Motor neuron (in vitro differentiated cells): ENCODE data around the gene ACP5. TPM values are rescaled to one million over a fixed set of nuclear protein-coding genes. Genes with fewer than 3 reads are reported as not detected.

Experiments used
- ATAC-seq, 8 experiments: fragments of 200-7000 bp; cut with Tn5 transposase; replicated peaks in 6 of 8; 2 replicates each; pipeline ENCODE4 v1.8.0; 2021; ENCODE audit warnings: mild to moderate bottlenecking in 8 of 8, moderate library complexity in 8 of 8
- H3K27ac ChIP-seq, 2 donors: fragments of 250-450 bp; sonication (Bioruptor Pico); 2 replicates each; pipeline ENCODE4 v1.9.0; 2021; ENCODE audit warnings: antibody characterized with exemption in 2 of 2, mild to moderate bottlenecking in 2 of 2, moderate library complexity in 1 of 2
- H3K4me1 ChIP-seq, 2 donors: fragments of 250-450 bp; sonication (Bioruptor Pico); replicated peaks in 1 of 2; 2 replicates each; pipeline ENCODE4 v1.6.1; 2021; ENCODE audit warnings: antibody characterized with exemption in 2 of 2, mild to moderate bottlenecking in 2 of 2, moderate library complexity in 1 of 2
- H3K4me3 ChIP-seq, 5 donors: fragments of 250-450 bp; sonication (Bioruptor Pico); 2 replicates each; pipeline ENCODE4 v1.9.0; 2021; ENCODE audit warnings: antibody characterized with exemption in 5 of 5, mild to moderate bottlenecking in 5 of 5, moderate library complexity in 4 of 5
- WGBS, 10 experiments: fragments of 450-650 bp; shearing (Covaris generic); methylation state at CpG; one replicate each; pipeline ENCODE4 v1.0.0; 2022; 5-methylcytosine and 5-hydroxymethylcytosine counted together
- in situ Hi-C, 9 experiments: fragments of 400-800 bp; cut with MboI; loops; one replicate each; pipeline ENCODE4 v1.15.0; 2021; ENCODE audit warnings: low sequenced_read_pairs in 9 of 9, low pct_unique_long_range_greater_than_20kb in 2 of 9; ENCODE audit not compliant: unreplicated experiment in 9 of 9
- total RNA-seq, 8 experiments: library from RNA; unstranded; fragments of 300-600 nt; gene quantifications; 2 replicates each; pipeline versions ENCODE4 v1.2.3 to v1.2.4, GENCODE V29; 2022

The ACP5 gene
- total RNA-seq, 8 experiments from 2014 or later, result 0.29 to 10.1 (median 2.4) TPM

GRCh38 chr19:11552666-11553372 is 24.6 kb downstream of the ACP5 start:
- Histone ChIP-seq H3K4me3 (no peak overlapping the region), H3K27ac (no peak overlapping the region)
- in situ Hi-C loops, result no loop called here

GRCh38 chr19:11551603-11552235 is 25.7 kb downstream of the ACP5 start:
- in situ Hi-C loops, result no loop called here
- Histone ChIP-seq H3K4me3 (no peak overlapping the region), H3K27ac (no peak overlapping the region), H3K4me1 (no peaks in the 10 kb centered on the region)
- WGBS, 10 experiments, result 74 to 82% (median 82%) methylated on average over 3 to 7 of the region's 26 CpGs; no CpG with 5 or more reads in 7 of the 10 experiments
- peak; percentile 35 to 88 (median 55) for ATAC-seq

More at GRCh38 chr19:11552666-11553372, 24.6 kb downstream of the ACP5 start:
- WGBS, 10 experiments, result 30 to 100% (median 97%) methylated on average over 1 to 4 of the region's 20 CpGs; no CpG with 5 or more reads in 5 of the 10 experiments
- peak in 3 of 8 experiments; percentile 1 to 9 (median 5) for ATAC-seq
- H3K4me1 ChIP-seq, result peaks cover 1 to 3% of the 10 kb centered on the region in 2 donors

DNA sequence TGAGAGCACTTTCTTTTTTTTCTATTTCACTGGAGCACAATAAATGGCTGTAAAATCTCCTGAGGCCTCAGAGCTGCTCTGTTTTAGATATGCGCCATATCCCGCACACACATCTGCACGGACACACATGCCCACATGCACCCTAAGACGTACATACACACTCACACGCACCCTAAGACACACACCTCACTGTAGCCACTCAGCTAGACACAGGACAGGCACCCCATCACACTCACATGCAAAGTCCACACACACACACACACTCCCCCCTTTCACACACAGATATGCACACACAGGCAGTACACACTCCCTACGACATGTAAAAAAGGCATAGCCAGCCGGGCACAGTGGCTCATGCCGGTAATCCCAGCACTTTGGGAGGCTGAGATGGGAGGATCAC is 27.2 kb downstream of the ACP5 start:
- WGBS, 10 experiments, result no CpG with 5 or more reads among the region's 8 CpGs
- ATAC-seq, result no peak
- Histone ChIP-seq H3K27ac (no peak overlapping the region), H3K4me3 (no peak overlapping the region), H3K4me1 (no peaks in the 10 kb centered on the region)
- in situ Hi-C loops, result no loop called here

DNA sequence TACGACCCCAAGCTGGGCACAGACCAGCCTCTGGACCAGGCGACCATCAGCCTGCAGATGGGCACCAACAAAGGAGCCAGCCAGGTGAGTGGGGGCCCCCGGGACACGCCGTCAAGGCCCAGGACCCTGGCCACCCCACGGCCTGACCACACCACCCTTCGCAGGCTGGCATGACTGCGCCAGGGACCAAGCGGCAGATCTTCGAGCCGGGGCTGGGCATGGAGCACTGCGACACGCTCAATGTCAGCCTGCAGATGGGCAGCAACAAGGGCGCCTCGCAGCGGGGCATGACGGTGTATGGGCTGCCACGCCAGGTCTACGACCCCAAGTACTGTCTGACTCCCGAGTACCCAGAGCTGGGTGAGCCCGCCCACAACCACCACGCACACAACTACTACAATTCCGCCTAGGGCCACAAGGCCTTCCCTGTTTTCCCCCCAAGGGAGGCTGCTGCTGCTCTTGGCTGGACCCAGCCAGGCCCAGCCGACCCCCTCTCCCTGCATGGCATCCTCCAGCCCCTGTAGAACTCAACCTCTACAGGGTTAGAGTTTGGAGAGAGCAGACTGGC is 28.0 kb downstream of the ACP5 start:
- no peaks in the 10 kb centered on the region for H3K4me1 ChIP-seq
- H3K27ac ChIP-seq, result no peak overlapping the region
- no peak overlapping the region for H3K4me3 ChIP-seq
- in situ Hi-C loops, result no loop called here
- 40 to 100% methylated on average over 1 to 3 of the region's 24 CpGs; no CpG with 5 or more reads in 8 of the 10 experiments for WGBS, 10 experiments
- ATAC-seq, result no peak

DNA sequence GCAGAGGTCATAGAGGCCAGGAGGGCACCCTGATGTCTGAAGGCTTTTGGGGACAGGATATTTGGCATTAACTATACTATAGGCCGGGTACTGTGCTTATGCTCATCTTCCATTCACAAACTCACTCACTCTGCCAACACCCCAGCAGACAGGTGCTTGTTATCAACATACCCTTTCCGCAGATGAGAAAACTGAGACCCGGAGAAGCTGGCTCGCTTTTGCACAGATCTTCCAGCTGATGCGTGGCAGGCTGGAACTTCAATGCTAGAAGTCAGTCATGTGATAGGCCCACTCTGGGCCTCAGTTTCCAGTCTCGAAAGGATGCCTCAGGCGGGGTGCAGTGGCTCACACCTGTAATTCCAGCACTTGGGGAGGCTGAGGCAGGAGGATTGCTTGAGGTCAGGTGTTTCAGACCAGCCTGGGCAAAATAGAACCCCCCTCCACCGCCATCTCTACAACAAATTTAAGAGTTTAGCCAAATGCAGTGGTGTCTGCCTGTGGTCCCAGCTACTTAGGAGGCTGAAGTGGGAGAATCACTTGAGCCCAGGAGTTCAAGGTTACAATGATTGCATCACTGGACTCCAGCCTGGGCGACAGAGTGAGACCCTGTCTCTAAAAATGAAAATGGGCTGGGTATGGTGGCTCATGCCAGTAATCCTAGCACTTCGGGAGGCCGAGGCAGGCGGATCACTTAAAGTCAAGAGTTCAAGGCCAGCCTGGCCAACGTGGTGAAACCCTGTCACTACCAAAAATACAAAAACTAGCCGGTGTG is 29.3 kb downstream of the ACP5 start:
- Histone ChIP-seq H3K27ac (no peak overlapping the region), H3K4me3 (no peak overlapping the region), H3K4me1 (no peaks in the 10 kb centered on the region)
- no peak for ATAC-seq
- WGBS, 10 experiments, result 51 to 94% (median 83%) methylated on average over 1 to 9 of the region's 14 CpGs; no CpG with 5 or more reads in 1 of the 10 experiments
- in situ Hi-C loops, result no loop called here

DNA sequence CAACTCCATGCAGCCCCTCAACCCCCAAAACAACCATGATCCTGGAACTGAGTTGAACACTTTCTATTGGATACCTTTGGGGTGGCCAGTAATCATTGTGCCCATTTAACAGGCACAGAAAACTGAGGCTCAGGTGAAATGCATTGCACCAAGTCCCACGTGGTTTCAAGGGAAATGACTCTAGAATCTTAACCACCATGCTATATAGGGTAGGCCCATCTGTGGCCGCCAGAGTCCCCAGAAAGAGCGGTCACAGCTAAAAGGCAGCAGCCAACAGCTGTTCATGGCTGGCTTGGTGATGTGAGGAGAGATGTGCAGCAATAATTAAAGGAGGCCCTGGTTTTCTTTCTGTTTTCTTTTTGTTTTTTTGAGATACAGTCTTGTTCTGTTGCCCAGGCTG is 36.2 kb downstream of the ACP5 start:
- Histone ChIP-seq H3K4me3 (no peak overlapping the region), H3K27ac (no peak overlapping the region), H3K4me1 (peaks cover 7 to 13% of the 10 kb centered on the region in 2 donors)
- in situ Hi-C loops, result no loop called here
- no peak for ATAC-seq
- 20 to 100% (median 85%) methylated on average over 1 to 3 of the region's 3 CpGs; no CpG with 5 or more reads in 4 of the 10 experiments for WGBS, 10 experiments

DNA sequence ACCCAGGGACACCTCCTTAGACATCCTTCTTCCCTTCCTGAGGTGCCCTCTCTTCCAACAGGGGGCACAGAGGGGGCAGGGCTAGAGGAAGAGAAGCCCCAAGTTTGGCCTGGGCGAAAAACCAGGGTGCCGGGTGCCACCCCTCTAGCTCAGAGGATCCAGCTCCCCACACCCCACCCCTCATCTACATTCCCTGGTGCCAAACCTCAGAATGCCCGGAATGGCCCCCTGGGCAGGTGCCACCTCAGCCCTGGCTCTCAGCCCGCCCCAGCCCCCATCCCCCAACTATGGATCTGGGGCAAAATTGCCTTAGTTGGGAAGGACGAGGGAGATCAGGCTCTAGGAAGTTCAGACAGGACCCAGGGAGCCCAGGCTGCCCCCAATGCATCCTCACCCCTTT is 36.8 kb downstream of the ACP5 start:
- in situ Hi-C loops, result no loop called here
- ATAC-seq, result no peak
- Histone ChIP-seq H3K27ac (no peak overlapping the region), H3K4me3 (no peak overlapping the region), H3K4me1 (peaks cover 7 to 13% of the 10 kb centered on the region in 2 donors)
- no CpG with 5 or more reads among the region's 5 CpGs for WGBS, 10 experiments

- H3K4me3 ChIP-seq, result peak overlapping the region in 1 of 5 donors; percentile 20
- peak overlapping the region in 1 of 2 donors; percentile 35 for H3K27ac ChIP-seq
- ATAC-seq, result peak; percentile 10 to 69 (median 48)
- 40 to 100% (median 79%) methylated on average over 1 to 5 of the region's 36 CpGs; no CpG with 5 or more reads in 7 of the 10 experiments for WGBS, 10 experiments
- in situ Hi-C loops, result no loop called here
- H3K4me1 ChIP-seq, result peaks cover 7 to 16% of the 10 kb centered on the region in 2 donors
These were observed 37.7 kb downstream of the ACP5 start for GRCh38 chr19:11539495-11540365.

- peak in 6 of 8 experiments; percentile 5 to 51 (median 20) for ATAC-seq
- H3K4me3 ChIP-seq, result peak within 1 kb of the TSS in 1 of 5 donors; percentile 8
- in situ Hi-C loops, result no loop called here
- 13 to 100% (median 59%) methylated on average over 1 to 7 of the region's 21 CpGs; no CpG with 5 or more reads in 2 of the 10 experiments for whole genome bisulfite sequencing, 10 experiments
- peaks cover 7 to 16% of the 10 kb centered on the region in 2 donors for H3K4me1 ChIP-seq
- no peak within 1 kb of the TSS for H3K27ac ChIP-seq
These were observed 39.0 kb downstream of the ACP5 start, which contains the start of gene CNN1 for GRCh38 chr19:11538232-11539036. Gene CNN1 (plus strand): TSS chr19:11538851. CDS start chr19:11538928, 77 bp downstream.

DNA sequence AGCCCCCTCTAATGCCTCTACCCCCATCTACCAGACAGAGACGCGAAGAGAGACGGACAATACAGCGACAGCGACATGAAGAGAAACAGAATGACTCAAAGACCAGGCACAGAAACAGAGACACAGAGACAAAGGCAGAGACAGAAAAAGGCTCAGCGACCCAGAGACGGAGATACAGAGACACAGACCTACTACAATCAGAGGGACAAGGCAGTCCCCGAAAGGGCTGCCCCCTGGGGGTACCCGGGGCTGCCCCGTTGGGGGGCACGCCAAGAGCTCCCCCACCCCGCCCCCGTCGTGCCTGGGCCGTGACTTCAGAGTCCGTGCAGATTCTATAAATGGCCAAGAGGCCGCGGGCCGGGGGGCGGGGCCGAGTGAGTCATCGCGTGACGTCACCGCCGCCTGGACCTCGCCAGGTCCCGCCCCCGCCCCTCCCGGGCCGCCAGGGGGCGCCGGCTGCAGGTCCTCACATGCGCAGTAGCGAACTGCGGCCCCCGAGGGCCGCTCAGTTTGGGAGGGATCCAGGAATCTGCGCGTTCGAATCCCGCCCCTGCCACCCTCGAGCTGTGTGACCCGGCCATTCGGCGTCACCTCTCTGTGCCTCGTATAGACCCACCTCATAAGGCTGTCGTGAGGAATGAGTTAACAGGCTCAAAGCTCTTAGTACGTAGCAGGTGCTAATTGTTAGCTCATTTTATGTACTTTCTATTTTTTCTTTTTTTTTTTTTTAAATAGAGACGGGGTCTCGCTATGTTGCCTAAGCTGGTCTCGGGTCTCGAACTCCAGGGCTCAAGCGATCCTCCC is 41.5 kb downstream of the ACP5 start:
- H3K4me3 ChIP-seq, result peak overlapping the region; percentile 32 to 43 (median 37)
- ATAC-seq, result peak; percentile 75 to 93 (median 79)
- peak overlapping the region; percentile 38 to 72 for H3K27ac ChIP-seq
- peaks cover 7 to 16% of the 10 kb centered on the region in 2 donors for H3K4me1 ChIP-seq
- in situ Hi-C loops, result no loop called here
- 20 to 77% (median 30%) methylated on average over 3 to 16 of the region's 54 CpGs; no CpG with 5 or more reads in 1 of the 10 experiments for WGBS, 10 experiments

DNA sequence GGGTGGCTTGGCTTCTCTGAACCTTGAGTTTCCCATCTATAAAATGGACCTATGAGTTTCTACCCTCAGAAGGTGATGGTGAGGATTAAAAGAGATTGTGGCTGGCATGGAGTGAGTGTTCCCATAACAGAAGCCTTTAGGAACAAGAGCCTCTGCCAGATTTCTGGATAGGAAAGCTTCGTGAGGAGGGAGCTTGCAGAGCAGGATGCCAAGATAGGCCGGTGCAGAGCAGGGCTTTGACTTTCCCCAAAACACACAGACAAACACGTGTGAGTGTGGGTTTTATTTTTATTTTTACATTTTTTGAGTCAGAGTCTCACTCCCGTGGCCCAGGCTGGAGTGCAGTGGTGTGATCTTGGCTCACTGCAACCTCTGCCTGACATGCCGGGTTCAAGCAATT is 42.5 kb downstream of the ACP5 start:
- Histone ChIP-seq H3K27ac (no peak overlapping the region), H3K4me1 (peaks cover 3 to 14% of the 10 kb centered on the region in 2 donors), H3K4me3 (no peak overlapping the region)
- no peak for ATAC-seq
- 15 to 97% (median 67%) methylated on average over 1 to 4 of the region's 5 CpGs; no CpG with 5 or more reads in 5 of the 10 experiments for WGBS, 10 experiments
- in situ Hi-C loops, result no loop called here
